ENCODE measurements around the gene TMEM184B.

TMEM184B gene

DNA sequence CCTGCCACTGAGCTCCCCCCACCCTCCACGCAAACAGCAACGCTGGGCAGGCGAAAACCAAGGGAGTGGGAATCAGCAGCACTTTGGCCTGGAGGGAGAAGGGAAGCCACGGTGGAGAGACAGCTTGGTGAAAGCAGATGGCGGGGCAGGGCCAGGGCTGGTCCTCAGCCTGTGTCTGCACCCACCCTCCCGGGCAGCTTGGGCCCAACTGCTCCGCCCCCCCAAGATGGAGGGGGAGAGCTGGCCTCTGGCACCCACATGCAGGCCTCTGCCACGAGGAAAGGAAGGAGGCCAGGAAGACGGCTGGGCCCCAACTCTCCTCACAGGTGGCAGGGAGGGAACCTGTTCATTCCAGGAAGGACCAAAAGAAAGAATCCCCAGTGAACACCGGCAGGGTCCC, 53.2 kb downstream of the TMEM184B start:
- no peak overlapping the region for H4K5ac ChIP-seq (ENCODE audit: low read length)
- no peak overlapping the region for H2BK15ac ChIP-seq (replicated peaks; ENCODE audit: low read depth)
- no peak overlapping the region for H3K4me3 ChIP-seq (ENCODE audit: low read length)
- no peak overlapping the region for H3K4me2 ChIP-seq (ENCODE audit: low read length)
- H3K18ac ChIP-seq (ENCODE audit: low read length) = no peak overlapping the region
- H2AK5ac ChIP-seq (ENCODE audit: low read length) = no peak overlapping the region
- no peaks in the 10 kb centered on the region for H3K79me1 ChIP-seq (ENCODE audit: low read length)
- no peak for DNase-seq
- no peak overlapping the region for H3K23ac ChIP-seq (ENCODE audit: low read length)
- H3K36me3 ChIP-seq (ENCODE audit: control insufficient read depth, insufficient read depth, low read length) = no peaks in the 10 kb centered on the region
- no peaks in the 10 kb centered on the region for H3K27me3 ChIP-seq (ENCODE audit: insufficient read depth, low read length, poor library complexity)
- H3K4me1 ChIP-seq (ENCODE audit: control insufficient read depth, low read depth, low read length) = peaks cover 3% of the 10 kb centered on the region
- H3K27ac ChIP-seq (ENCODE audit: low read depth, low read length) = no peak overlapping the region
- peak overlapping the region; percentile 37 for H3K56ac ChIP-seq (ENCODE audit: low read length)
- H3K79me2 ChIP-seq (ENCODE audit: control insufficient read depth, insufficient read depth, low read length) = no peaks in the 10 kb centered on the region
- H2BK5ac ChIP-seq (ENCODE audit: low read length) = no peak overlapping the region
- H3K4ac ChIP-seq (ENCODE audit: low read depth, low read length) = no peak overlapping the region
- no peak overlapping the region for H4K8ac ChIP-seq (ENCODE audit: low read depth, low read length)
- no peak overlapping the region for H3K9ac ChIP-seq (ENCODE audit: low read length)
- no peak overlapping the region for H2BK120ac ChIP-seq (ENCODE audit: low read depth, low read length)
- no CpG with 5 or more reads among the region's 10 CpGs for WGBS (ENCODE audit: extremely low coverage, insufficient coverage, low lambda C conversion rate)

GRCh38 chr22:38218661-38219622, 53.9 kb downstream of the TMEM184B start:
- Histone ChIP-seq H3K4me3 (ENCODE audit: low read length) (no peak overlapping the region), H3K36me3 (ENCODE audit: control insufficient read depth, insufficient read depth, low read length) (no peaks in the 10 kb centered on the region), H2BK15ac (replicated peaks; ENCODE audit: low read depth) (no peak overlapping the region), H2BK120ac (ENCODE audit: low read depth, low read length) (no peak overlapping the region), H2AK5ac (ENCODE audit: low read length) (no peak overlapping the region), H3K4me1 (ENCODE audit: control insufficient read depth, low read depth, low read length) (peaks cover 3% of the 10 kb centered on the region), H3K27me3 (ENCODE audit: insufficient read depth, low read length, poor library complexity) (no peaks in the 10 kb centered on the region), H3K56ac (ENCODE audit: low read length) (peak overlapping the region; percentile 37), H3K4me2 (ENCODE audit: low read length) (no peak overlapping the region), H2BK5ac (ENCODE audit: low read length) (no peak overlapping the region), H3K4ac (ENCODE audit: low read depth, low read length) (peak overlapping the region; percentile 38), H3K79me1 (ENCODE audit: low read length) (no peaks in the 10 kb centered on the region), H3K79me2 (ENCODE audit: control insufficient read depth, insufficient read depth, low read length) (no peaks in the 10 kb centered on the region), H3K9ac (ENCODE audit: low read length) (peak overlapping the region; percentile 32), H3K18ac (ENCODE audit: low read length) (peak overlapping the region; percentile 19), H4K5ac (ENCODE audit: low read length) (no peak overlapping the region), H3K23ac (ENCODE audit: low read length) (no peak overlapping the region), H4K8ac (ENCODE audit: low read depth, low read length) (no peak overlapping the region), H3K27ac (ENCODE audit: low read depth, low read length) (no peak overlapping the region)
- DNase-seq = peak; percentile 93
- WGBS (ENCODE audit: extremely low coverage, insufficient coverage, low lambda C conversion rate) = no CpG with 5 or more reads among the region's 25 CpGs

GRCh38 chr22:38215156-38216038, 57.4 kb downstream of the TMEM184B start:
- Histone ChIP-seq H3K4me2 (ENCODE audit: low read length) (no peak overlapping the region), H3K27ac (ENCODE audit: low read depth, low read length) (no peak overlapping the region)
- no CpG with 5 or more reads among the region's 11 CpGs for WGBS (ENCODE audit: extremely low coverage, insufficient coverage, low lambda C conversion rate)

GRCh38 chr22:38214302-38215056, 58.3 kb downstream of the TMEM184B start:
- Histone ChIP-seq H3K23ac (ENCODE audit: low read length) (peak overlapping the region; percentile 50), H3K18ac (ENCODE audit: low read length) (no peak overlapping the region), H3K4me1 (ENCODE audit: control insufficient read depth, low read depth, low read length) (peaks cover 3% of the 10 kb centered on the region), H3K36me3 (ENCODE audit: control insufficient read depth, insufficient read depth, low read length) (no peaks in the 10 kb centered on the region), H3K27me3 (ENCODE audit: insufficient read depth, low read length, poor library complexity) (peaks cover 4% of the 10 kb centered on the region), H3K79me2 (ENCODE audit: control insufficient read depth, insufficient read depth, low read length) (no peaks in the 10 kb centered on the region), H2BK5ac (ENCODE audit: low read length) (no peak overlapping the region), H3K4me3 (ENCODE audit: low read length) (peak overlapping the region; percentile 27), H2BK120ac (ENCODE audit: low read depth, low read length) (no peak overlapping the region), H2BK15ac (replicated peaks; ENCODE audit: low read depth) (no peak overlapping the region), H3K56ac (ENCODE audit: low read length) (peak overlapping the region; percentile 64), H3K27ac (ENCODE audit: low read depth, low read length) (no peak overlapping the region), H3K9ac (ENCODE audit: low read length) (peak overlapping the region; percentile 48), H3K4ac (ENCODE audit: low read depth, low read length) (no peak overlapping the region), H2AK5ac (ENCODE audit: low read length) (no peak overlapping the region), H4K8ac (ENCODE audit: low read depth, low read length) (no peak overlapping the region), H3K4me2 (ENCODE audit: low read length) (peak overlapping the region; percentile 74), H3K79me1 (ENCODE audit: low read length) (no peaks in the 10 kb centered on the region), H4K5ac (ENCODE audit: low read length) (no peak overlapping the region)
- DNase-seq = peak; percentile 83
- no CpG with 5 or more reads among the region's 81 CpGs for WGBS (ENCODE audit: extremely low coverage, insufficient coverage, low lambda C conversion rate)

More at GRCh38 chr22:38215156-38216038, 57.4 kb downstream of the TMEM184B start:
- Histone ChIP-seq H3K36me3 (ENCODE audit: control insufficient read depth, insufficient read depth, low read length) (no peaks in the 10 kb centered on the region), H3K4me1 (ENCODE audit: control insufficient read depth, low read depth, low read length) (peaks cover 3% of the 10 kb centered on the region), H3K79me1 (ENCODE audit: low read length) (no peaks in the 10 kb centered on the region), H4K8ac (ENCODE audit: low read depth, low read length) (no peak overlapping the region), H3K79me2 (ENCODE audit: control insufficient read depth, insufficient read depth, low read length) (no peaks in the 10 kb centered on the region), H3K4ac (ENCODE audit: low read depth, low read length) (no peak overlapping the region), H2BK15ac (replicated peaks; ENCODE audit: low read depth) (no peak overlapping the region), H3K27me3 (ENCODE audit: insufficient read depth, low read length, poor library complexity) (peaks cover 4% of the 10 kb centered on the region), H2BK5ac (ENCODE audit: low read length) (no peak overlapping the region), H3K23ac (ENCODE audit: low read length) (no peak overlapping the region), H2AK5ac (ENCODE audit: low read length) (no peak overlapping the region), H2BK120ac (ENCODE audit: low read depth, low read length) (no peak overlapping the region), H3K4me3 (ENCODE audit: low read length) (no peak overlapping the region), H3K9ac (ENCODE audit: low read length) (peak overlapping the region; percentile 48), H4K5ac (ENCODE audit: low read length) (no peak overlapping the region), H3K56ac (ENCODE audit: low read length) (no peak overlapping the region), H3K18ac (ENCODE audit: low read length) (no peak overlapping the region)
- no peak for DNase-seq

GRCh38 chr22:38213990-38214301, 58.9 kb downstream of the TMEM184B start:
- no peak for DNase-seq
- Histone ChIP-seq H3K79me1 (ENCODE audit: low read length) (no peaks in the 10 kb centered on the region), H2BK120ac (ENCODE audit: low read depth, low read length) (no peak overlapping the region), H2AK5ac (ENCODE audit: low read length) (no peak overlapping the region), H4K8ac (ENCODE audit: low read depth, low read length) (no peak overlapping the region), H3K9ac (ENCODE audit: low read length) (no peak overlapping the region), H3K18ac (ENCODE audit: low read length) (no peak overlapping the region), H4K5ac (ENCODE audit: low read length) (no peak overlapping the region), H3K4me1 (ENCODE audit: control insufficient read depth, low read depth, low read length) (peaks cover 2% of the 10 kb centered on the region), H3K23ac (ENCODE audit: low read length) (no peak overlapping the region), H3K4me2 (ENCODE audit: low read length) (no peak overlapping the region), H3K36me3 (ENCODE audit: control insufficient read depth, insufficient read depth, low read length) (no peaks in the 10 kb centered on the region), H3K27me3 (ENCODE audit: insufficient read depth, low read length, poor library complexity) (peaks cover 4% of the 10 kb centered on the region), H3K56ac (ENCODE audit: low read length) (no peak overlapping the region), H3K4ac (ENCODE audit: low read depth, low read length) (no peak overlapping the region), H2BK15ac (replicated peaks; ENCODE audit: low read depth) (no peak overlapping the region), H3K79me2 (ENCODE audit: control insufficient read depth, insufficient read depth, low read length) (no peaks in the 10 kb centered on the region), H3K27ac (ENCODE audit: low read depth, low read length) (no peak overlapping the region), H3K4me3 (ENCODE audit: low read length) (no peak overlapping the region), H2BK5ac (ENCODE audit: low read length) (no peak overlapping the region)
- no CpG with 5 or more reads among the region's 8 CpGs for WGBS (ENCODE audit: extremely low coverage, insufficient coverage, low lambda C conversion rate)
